H9 (cell line): ENCODE data around the gene THTPA. TPM values are rescaled to one million over a fixed set of nuclear protein-coding genes. Genes with fewer than 3 reads are reported as not detected.
"Not testable (repeated sequence)": the region's sequence is repeated elsewhere in the genome, so short reads cannot be mapped to it uniquely, and the experiment has no call there.

Experiments
- DNase-seq: peaks from one replicate; pipeline ENCODE4 v3.0.0-alpha.2; 2017
- H2AFZ ChIP-seq: one replicate; pipeline ENCODE4 v1.6.1; 2013; ENCODE audit warnings: mild to moderate bottlenecking, low read length, control low read depth, moderate library complexity
- H2AK5ac ChIP-seq: 2 replicates; pipeline ENCODE4 v1.6.1; 2013; ENCODE audit warnings: low read length, control low read depth, mixed read lengths; ENCODE audit not compliant: insufficient read length
- H2BK120ac ChIP-seq: one replicate; pipeline ENCODE4 v1.6.1; 2013; ENCODE audit warnings: low read depth, mild to moderate bottlenecking, low read length, control low read depth, inconsistent platforms; ENCODE audit not compliant: poor library complexity, severe bottlenecking
- H2BK12ac ChIP-seq: 2 replicates; pipeline ENCODE4 v1.6.1; 2013; ENCODE audit warnings: low read length, control low read depth, mixed read lengths, low read depth; ENCODE audit not compliant: insufficient read length
- H2BK15ac ChIP-seq: 2 replicates; pipeline ENCODE4 v1.6.1; 2013; ENCODE audit warnings: low read depth, low read length, control low read depth
- H2BK20ac ChIP-seq: one replicate; pipeline ENCODE4 v1.6.1; 2013; ENCODE audit warnings: low read depth, mild to moderate bottlenecking, low read length, control low read depth, inconsistent platforms; ENCODE audit not compliant: poor library complexity, severe bottlenecking
- H2BK5ac ChIP-seq: 2 replicates; pipeline ENCODE4 v1.6.1; 2013; ENCODE audit warnings: low read length, control low read depth, mixed read lengths; ENCODE audit not compliant: insufficient read length
- H3K14ac ChIP-seq: 2 replicates; pipeline ENCODE4 v1.6.1; 2013; ENCODE audit warnings: low read length, control low read depth; ENCODE audit not compliant: insufficient read depth
- H3K18ac ChIP-seq: 2 replicates; pipeline ENCODE4 v1.6.1; 2013; ENCODE audit warnings: low read depth, mild to moderate bottlenecking, mixed read lengths, low read length, control low read depth; ENCODE audit not compliant: insufficient read length
- H3K23ac ChIP-seq: 2 replicates; pipeline ENCODE4 v1.6.1; 2013; ENCODE audit warnings: low read length, control low read depth, mixed read lengths, low read depth; ENCODE audit not compliant: insufficient read length
- H3K23me2 ChIP-seq: 2 replicates; pipeline ENCODE4 v1.6.1; 2013; ENCODE audit warnings: low read depth, mild to moderate bottlenecking, mixed read lengths, low read length, control low read depth; ENCODE audit not compliant: insufficient read length, poor library complexity, severe bottlenecking
- H3K27ac ChIP-seq: 2 replicates; pipeline ENCODE4 v1.5.1; 2013; ENCODE audit warnings: low read length, control low read depth, mixed read lengths, low read depth; ENCODE audit not compliant: insufficient read length
- H3K27me3 ChIP-seq: 2 replicates; pipeline ENCODE4 v1.6.1; 2013; ENCODE audit warnings: low read length, control low read depth, inconsistent platforms; ENCODE audit not compliant: insufficient read depth
- H3K4ac ChIP-seq: 2 replicates; pipeline ENCODE4 v1.6.1; 2013; ENCODE audit warnings: low read depth, mild to moderate bottlenecking, control low read depth, inconsistent platforms, low read length, moderate library complexity
- H3K4me1 ChIP-seq: 2 replicates; pipeline ENCODE4 v1.6.1; 2013; ENCODE audit warnings: low read length, control low read depth, inconsistent platforms; ENCODE audit not compliant: insufficient read depth
- H3K4me2 ChIP-seq: 2 replicates; pipeline ENCODE4 v1.6.1; 2013; ENCODE audit warnings: low read length, control low read depth, mixed read lengths; ENCODE audit not compliant: insufficient read length, insufficient read depth
- H3K56ac ChIP-seq: 2 replicates; pipeline ENCODE4 v1.6.1; 2013; ENCODE audit warnings: low read depth, mild to moderate bottlenecking, mixed read lengths, low read length, control low read depth; ENCODE audit not compliant: insufficient read length
- H3K79me1 ChIP-seq: 2 replicates; pipeline ENCODE4 v1.6.1; 2013; ENCODE audit warnings: low read depth, mild to moderate bottlenecking, moderate library complexity, low read length, control low read depth, inconsistent platforms; ENCODE audit not compliant: insufficient read depth, poor library complexity, severe bottlenecking
- H3K79me2 ChIP-seq: 2 replicates; pipeline ENCODE4 v1.6.1; 2013; ENCODE audit warnings: low read length, control low read depth, inconsistent platforms; ENCODE audit not compliant: insufficient read depth
- H3K9ac ChIP-seq: 2 replicates; pipeline ENCODE4 v1.6.1; 2013; ENCODE audit warnings: low read length, control low read depth, mixed read lengths; ENCODE audit not compliant: insufficient read length; ENCODE audit errors: extremely low read depth
- H3K9me3 ChIP-seq: one replicate; pipeline ENCODE4 v1.6.1; 2013; ENCODE audit warnings: low read depth, low read length, inconsistent platforms; ENCODE audit not compliant: control insufficient read depth
- H3T11ph ChIP-seq: one replicate; pipeline ENCODE4 v1.6.1; 2013; ENCODE audit warnings: mild to moderate bottlenecking, low read length, control low read depth, inconsistent platforms
- H4K20me1 ChIP-seq: one replicate; pipeline ENCODE4 v1.6.1; 2013; ENCODE audit not compliant: control insufficient read depth, insufficient read length, insufficient read depth
- H4K5ac ChIP-seq: 2 replicates; pipeline ENCODE4 v1.6.1; 2013; ENCODE audit warnings: low read depth, mild to moderate bottlenecking, mixed read lengths, low read length, control low read depth; ENCODE audit not compliant: insufficient read length
- H4K8ac ChIP-seq: replicated peaks from 2 replicates; pipeline ENCODE4 v1.6.1; 2013; ENCODE audit warnings: low read length, control low read depth, mixed read lengths, low read depth; ENCODE audit not compliant: insufficient read length
- H4K91ac ChIP-seq: 2 replicates; pipeline ENCODE4 v1.6.1; 2013; ENCODE audit warnings: low read depth, mild to moderate bottlenecking, moderate library complexity, mixed read lengths, low read length, control low read depth; ENCODE audit not compliant: insufficient read length
- H3K27ac Mint-ChIP-seq, 3 experiments: 2 replicates in 2 of 3; 3 replicates in 1 of 3; pipeline ENCODE4 v1.8.0; 2020 to 2021; ENCODE audit warnings: mixed read lengths in 3 of 3, mild to moderate bottlenecking in 1 of 3, moderate library complexity in 1 of 3
- H3K27me3 Mint-ChIP-seq: 2 replicates; pipeline ENCODE4 v1.8.0; 2021; ENCODE audit warnings: low read depth, mild to moderate bottlenecking, moderate library complexity, mixed read lengths
- H3K36me3 Mint-ChIP-seq, 3 experiments: 2 replicates in 2 of 3; 3 replicates in 1 of 3; pipeline ENCODE4 v1.8.0; 2020 to 2021; ENCODE audit warnings: low read depth in 3 of 3, mixed read lengths in 3 of 3; ENCODE audit not compliant: insufficient read depth in 1 of 3
- H3K4me1 Mint-ChIP-seq, 2 experiments: 2 replicates each; pipeline ENCODE4 v1.8.0; 2020; ENCODE audit warnings: mixed read lengths in 2 of 2
- H3K4me3 Mint-ChIP-seq, 2 experiments: 2 replicates in 1 of 2; 3 replicates in 1 of 2; pipeline ENCODE4 v1.8.0; 2020 to 2021; ENCODE audit warnings: mild to moderate bottlenecking in 2 of 2, mixed read lengths in 2 of 2, moderate library complexity in 1 of 2
- H3K9me3 Mint-ChIP-seq, 2 experiments: 2 replicates in 1 of 2; 3 replicates in 1 of 2; pipeline ENCODE4 v1.8.0; 2020; ENCODE audit warnings: mild to moderate bottlenecking in 2 of 2, mixed read lengths in 2 of 2, moderate library complexity in 1 of 2
- CTCF ChIP-seq: fragments of 200-600 bp; sonication (generic); conservative IDR thresholded peaks from 3 replicates; pipeline ENCODE4 v1.8.0; 2021; ENCODE audit warnings: antibody characterized with exemption, mild to moderate bottlenecking
- WGBS: extraction: QIAGEN DNeasy Blood & Tissue Kit; methylation state at CpG from one replicate; pipeline ENCODE4 v1.1.7; 2013; ENCODE audit warnings: missing lambda C conversion rate, low lambda C conversion rate, mixed read lengths; ENCODE audit not compliant: insufficient read length; ENCODE audit errors: extremely low coverage; 5-methylcytosine and 5-hydroxymethylcytosine counted together
- total RNA-seq: library from RNA; stranded (reverse); gene quantifications from 2 replicates; pipeline ENCODE4 v1.2.1, GENCODE V29; 2021

The THTPA gene
- total RNA-seq, 1 experiment from 2014 or later, result 15.6 TPM

GRCh38 chr14:23609001-23609400 is 52.9 kb downstream of the THTPA start:
- no peaks in the 10 kb centered on the region for H3K79me1 ChIP-seq
- no peak overlapping the region for H3K27ac ChIP-seq
- no peaks in the 10 kb centered on the region for H3K9me3 ChIP-seq
- no peaks in the 10 kb centered on the region for H3K4me1 ChIP-seq
- H3K18ac ChIP-seq, result no peak overlapping the region
- no peaks in the 10 kb centered on the region for H3K23me2 ChIP-seq
- H3T11ph ChIP-seq, result no peak overlapping the region
- no peak overlapping the region for H2AFZ ChIP-seq
- H3K4ac ChIP-seq, result no peak overlapping the region
- H3K4me1 Mint-ChIP-seq, result no peaks in the 10 kb centered on the region
- H3K14ac ChIP-seq, result no peak overlapping the region
- no peaks in the 10 kb centered on the region for H4K20me1 ChIP-seq
- no peak for DNase-seq
- H3K27me3 ChIP-seq, result no peaks in the 10 kb centered on the region
- H3K9ac ChIP-seq, result no peak overlapping the region
- H3K23ac ChIP-seq, result no peak overlapping the region
- no peak overlapping the region for H2BK15ac ChIP-seq
- H3K27me3 Mint-ChIP-seq, result peaks cover 9% of the 10 kb centered on the region; the same call in 1 of the 2 replicates
- no peak overlapping the region for H3K4me3 Mint-ChIP-seq
- no peaks in the 10 kb centered on the region for H3K79me2 ChIP-seq
- no CpG with 5 or more reads among the region's 3 CpGs for WGBS
- no peak overlapping the region for H2BK5ac ChIP-seq
- no peak overlapping the region for H3K56ac ChIP-seq
- H3K27ac Mint-ChIP-seq, result no peak overlapping the region
- H4K8ac ChIP-seq, result no peak overlapping the region
- H2BK20ac ChIP-seq, result no peak overlapping the region
- no peak overlapping the region for H4K91ac ChIP-seq
- no peak overlapping the region for H2BK120ac ChIP-seq
- no peak overlapping the region for H4K5ac ChIP-seq
- no peak for TF ChIP-seq CTCF
- no peaks in the 10 kb centered on the region for H3K36me3 Mint-ChIP-seq
- H3K4me2 ChIP-seq, result no peak overlapping the region
- no peak overlapping the region for H2BK12ac ChIP-seq
- no peak overlapping the region for H2AK5ac ChIP-seq
- H3K9me3 Mint-ChIP-seq, result peaks cover 2 to 31% of the 10 kb centered on the region in 2 experiments; a peak in 4 of 5 replicates

GRCh38 chr14:23609411-23610089 is 53.5 kb downstream of the THTPA start:
- H4K5ac ChIP-seq, H3K4ac ChIP-seq, H3K36me3 Mint-ChIP-seq, H4K8ac ChIP-seq, H4K91ac ChIP-seq, H3K4me1 Mint-ChIP-seq, H2BK12ac ChIP-seq, H3K4me3 Mint-ChIP-seq, H2BK15ac ChIP-seq, H3K27me3 ChIP-seq, H3K14ac ChIP-seq, H3K27ac ChIP-seq, H3K4me2 ChIP-seq, H2AFZ ChIP-seq, DNase-seq, H2AK5ac ChIP-seq, H3K79me1 ChIP-seq, H3K79me2 ChIP-seq, H2BK120ac ChIP-seq, H4K20me1 ChIP-seq, H3K23me2 ChIP-seq, H3K56ac ChIP-seq, H3K9ac ChIP-seq, H3K23ac ChIP-seq, H3K27ac Mint-ChIP-seq, H2BK5ac ChIP-seq, H3K9me3 ChIP-seq, H3K27me3 Mint-ChIP-seq, H3T11ph ChIP-seq, H3K18ac ChIP-seq, H2BK20ac ChIP-seq, H3K4me1 ChIP-seq: not testable (repeated sequence)
- peaks cover 2 to 34% of the 10 kb centered on the region in 2 experiments; a peak in 4 of 5 replicates for H3K9me3 Mint-ChIP-seq
- WGBS, result no CpG with 5 or more reads among the region's 7 CpGs
